SK-N-SH (cell line): ENCODE results near the gene IL4R.

Experiments used
- CHD2 ChIP-seq: fragments of 150-350 bp; IDR thresholded peaks from 2 replicates; pipeline ENCODE4 v1.6.1; 2018; ENCODE audit warnings: low read length; ENCODE audit not compliant: partially characterized antibody
- EP300 ChIP-seq, 2 experiments: IDR thresholded peaks; 2 replicates each; pipeline versions ENCODE4 v1.4.0 to v1.6.1; 2012; ENCODE audit warnings: borderline replicate concordance in 1 of 2, low read depth in 1 of 2, low read length in 1 of 2
- EZH2phosphoT487 ChIP-seq: fragments of 200-600 bp; sonication (generic); IDR thresholded peaks from 2 replicates; pipeline ENCODE4 v1.6.1; 2017; ENCODE audit warnings: low read depth, mixed run types, mild to moderate bottlenecking, antibody characterized with exemption, moderate library complexity, borderline replicate concordance
- GABPA ChIP-seq: IDR thresholded peaks from 2 replicates; pipeline ENCODE4 v1.4.0; 2012; ENCODE audit warnings: low read depth, mild to moderate bottlenecking
- MXI1 ChIP-seq: IDR thresholded peaks from 2 replicates; pipeline ENCODE4 v1.6.1; 2012; ENCODE audit warnings: mild to moderate bottlenecking, low read depth, low read length, improper control_type of control experiment
- POLR2AphosphoS5 ChIP-seq: IDR thresholded peaks from 2 replicates; pipeline ENCODE4 v1.6.1; 2012; ENCODE audit warnings: low read depth, low read length
- RAD21 ChIP-seq: IDR thresholded peaks from 2 replicates; pipeline ENCODE4 v1.6.1; 2012; ENCODE audit warnings: mild to moderate bottlenecking, low read length
- RFX5 ChIP-seq: IDR thresholded peaks from 2 replicates; pipeline ENCODE4 v1.6.1; 2012; ENCODE audit warnings: mild to moderate bottlenecking, improper control_type of control experiment, low read length
- SIN3A ChIP-seq: IDR thresholded peaks from 2 replicates; pipeline ENCODE4 v1.6.1; 2012; ENCODE audit warnings: low read depth, mild to moderate bottlenecking, low read length, moderate library complexity, borderline replicate concordance
- TF ChIP-seq, protein P1 (sequence below): fragments of 200-600 bp; sonication (generic); IDR thresholded peaks from 2 replicates; pipeline ENCODE4 v1.6.1; 2017; ENCODE audit warnings: antibody characterized with exemption, mild to moderate bottlenecking, moderate library complexity
- TF ChIP-seq, protein P2 (sequence below): IDR thresholded peaks from 2 replicates; pipeline ENCODE4 v1.4.0; 2012; ENCODE audit warnings: low read depth
- TF ChIP-seq, protein P3 (sequence below): fragments of 150-350 bp; IDR thresholded peaks from 2 replicates; pipeline ENCODE4 v1.6.1; 2016; ENCODE audit warnings: mild to moderate bottlenecking, low read depth, low read length
- TF ChIP-seq, protein P4 (sequence below): IDR thresholded peaks from 2 replicates; pipeline ENCODE4 v1.6.1; 2012; ENCODE audit warnings: mild to moderate bottlenecking, low read depth, low read length, moderate library complexity

DNA sequence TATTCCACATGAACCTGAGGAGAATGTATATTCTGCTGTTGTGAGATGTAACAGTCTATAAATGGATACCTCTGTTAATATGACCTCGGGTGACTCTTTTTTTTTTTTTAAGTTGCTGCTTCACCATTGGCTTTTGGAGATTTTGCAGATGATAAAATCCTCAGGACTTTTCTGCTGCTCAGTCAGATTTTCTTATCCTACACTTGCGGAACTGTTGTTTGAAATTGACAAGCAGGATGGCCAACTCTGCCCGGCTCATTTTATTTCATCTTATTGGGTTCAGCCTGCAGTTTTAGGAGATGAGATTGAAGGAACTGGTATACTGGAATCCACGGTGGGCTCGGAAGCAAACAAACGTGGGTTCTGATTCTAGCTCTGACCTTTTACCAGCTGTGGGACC lies 19.3 kb downstream of the IL4R start:
- TF ChIP-seq POLR2AphosphoS5 (no peak), MXI1 (no peak), EZH2phosphoT487 (no peak), EP300 (IDR thresholded peaks at IDR 0.05; ENCODE audit: borderline replicate concordance in 1 of 2, low read depth in 1 of 2, low read length in 1 of 2) (no peak), RAD21 (no peak), CHD2 (no peak), GABPA (no peak), SIN3A (no peak), RFX5 (no peak)
- TF ChIP-seq, protein P1, sequence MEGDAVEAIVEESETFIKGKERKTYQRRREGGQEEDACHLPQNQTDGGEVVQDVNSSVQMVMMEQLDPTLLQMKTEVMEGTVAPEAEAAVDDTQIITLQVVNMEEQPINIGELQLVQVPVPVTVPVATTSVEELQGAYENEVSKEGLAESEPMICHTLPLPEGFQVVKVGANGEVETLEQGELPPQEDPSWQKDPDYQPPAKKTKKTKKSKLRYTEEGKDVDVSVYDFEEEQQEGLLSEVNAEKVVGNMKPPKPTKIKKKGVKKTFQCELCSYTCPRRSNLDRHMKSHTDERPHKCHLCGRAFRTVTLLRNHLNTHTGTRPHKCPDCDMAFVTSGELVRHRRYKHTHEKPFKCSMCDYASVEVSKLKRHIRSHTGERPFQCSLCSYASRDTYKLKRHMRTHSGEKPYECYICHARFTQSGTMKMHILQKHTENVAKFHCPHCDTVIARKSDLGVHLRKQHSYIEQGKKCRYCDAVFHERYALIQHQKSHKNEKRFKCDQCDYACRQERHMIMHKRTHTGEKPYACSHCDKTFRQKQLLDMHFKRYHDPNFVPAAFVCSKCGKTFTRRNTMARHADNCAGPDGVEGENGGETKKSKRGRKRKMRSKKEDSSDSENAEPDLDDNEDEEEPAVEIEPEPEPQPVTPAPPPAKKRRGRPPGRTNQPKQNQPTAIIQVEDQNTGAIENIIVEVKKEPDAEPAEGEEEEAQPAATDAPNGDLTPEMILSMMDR = no peak
- TF ChIP-seq, protein P2, sequence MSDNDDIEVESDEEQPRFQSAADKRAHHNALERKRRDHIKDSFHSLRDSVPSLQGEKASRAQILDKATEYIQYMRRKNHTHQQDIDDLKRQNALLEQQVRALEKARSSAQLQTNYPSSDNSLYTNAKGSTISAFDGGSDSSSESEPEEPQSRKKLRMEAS = no peak
- TF ChIP-seq, protein P3, sequence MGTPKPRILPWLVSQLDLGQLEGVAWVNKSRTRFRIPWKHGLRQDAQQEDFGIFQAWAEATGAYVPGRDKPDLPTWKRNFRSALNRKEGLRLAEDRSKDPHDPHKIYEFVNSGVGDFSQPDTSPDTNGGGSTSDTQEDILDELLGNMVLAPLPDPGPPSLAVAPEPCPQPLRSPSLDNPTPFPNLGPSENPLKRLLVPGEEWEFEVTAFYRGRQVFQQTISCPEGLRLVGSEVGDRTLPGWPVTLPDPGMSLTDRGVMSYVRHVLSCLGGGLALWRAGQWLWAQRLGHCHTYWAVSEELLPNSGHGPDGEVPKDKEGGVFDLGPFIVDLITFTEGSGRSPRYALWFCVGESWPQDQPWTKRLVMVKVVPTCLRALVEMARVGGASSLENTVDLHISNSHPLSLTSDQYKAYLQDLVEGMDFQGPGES = no peak
- TF ChIP-seq, protein P4, sequence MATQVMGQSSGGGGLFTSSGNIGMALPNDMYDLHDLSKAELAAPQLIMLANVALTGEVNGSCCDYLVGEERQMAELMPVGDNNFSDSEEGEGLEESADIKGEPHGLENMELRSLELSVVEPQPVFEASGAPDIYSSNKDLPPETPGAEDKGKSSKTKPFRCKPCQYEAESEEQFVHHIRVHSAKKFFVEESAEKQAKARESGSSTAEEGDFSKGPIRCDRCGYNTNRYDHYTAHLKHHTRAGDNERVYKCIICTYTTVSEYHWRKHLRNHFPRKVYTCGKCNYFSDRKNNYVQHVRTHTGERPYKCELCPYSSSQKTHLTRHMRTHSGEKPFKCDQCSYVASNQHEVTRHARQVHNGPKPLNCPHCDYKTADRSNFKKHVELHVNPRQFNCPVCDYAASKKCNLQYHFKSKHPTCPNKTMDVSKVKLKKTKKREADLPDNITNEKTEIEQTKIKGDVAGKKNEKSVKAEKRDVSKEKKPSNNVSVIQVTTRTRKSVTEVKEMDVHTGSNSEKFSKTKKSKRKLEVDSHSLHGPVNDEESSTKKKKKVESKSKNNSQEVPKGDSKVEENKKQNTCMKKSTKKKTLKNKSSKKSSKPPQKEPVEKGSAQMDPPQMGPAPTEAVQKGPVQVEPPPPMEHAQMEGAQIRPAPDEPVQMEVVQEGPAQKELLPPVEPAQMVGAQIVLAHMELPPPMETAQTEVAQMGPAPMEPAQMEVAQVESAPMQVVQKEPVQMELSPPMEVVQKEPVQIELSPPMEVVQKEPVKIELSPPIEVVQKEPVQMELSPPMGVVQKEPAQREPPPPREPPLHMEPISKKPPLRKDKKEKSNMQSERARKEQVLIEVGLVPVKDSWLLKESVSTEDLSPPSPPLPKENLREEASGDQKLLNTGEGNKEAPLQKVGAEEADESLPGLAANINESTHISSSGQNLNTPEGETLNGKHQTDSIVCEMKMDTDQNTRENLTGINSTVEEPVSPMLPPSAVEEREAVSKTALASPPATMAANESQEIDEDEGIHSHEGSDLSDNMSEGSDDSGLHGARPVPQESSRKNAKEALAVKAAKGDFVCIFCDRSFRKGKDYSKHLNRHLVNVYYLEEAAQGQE = no peak
